Measurements from ENCODE around the gene CCDC107. TPM values are rescaled to one million over a fixed set of nuclear protein-coding genes. Genes with fewer than 3 reads are reported as not detected.
A peak's percentile ranks its signal among the peaks of the same experiment; 100 is the strongest.

The CCDC107 gene
- total RNA-seq, 2 experiments from 2014 or later, result 11.4 to 20.3 TPM

GRCh38 chr9:35680331-35681105, 22.4 kb downstream of the CCDC107 start:
- peak; percentile 85 for DNase-seq (ENCODE audit: low spot score)
- ChIA-PET POLR2A (interaction anchor here (0.6 to 2.2 kb wide), 9 partner anchors 9 to 908 kb away, joined by 3 to 13 read pairs (median 5); partner anchors contain the start of genes ARHGEF39 and TPM2), CTCF (ENCODE audit: unreplicated experiment) (interaction anchor here (0.9 to 1.0 kb wide), 3 partner anchors 11 to 61 kb away, joined by 3 to 5 read pairs (median 4); partner anchors contain the start of gene ARHGEF39)
- TF ChIP-seq, protein P1, sequence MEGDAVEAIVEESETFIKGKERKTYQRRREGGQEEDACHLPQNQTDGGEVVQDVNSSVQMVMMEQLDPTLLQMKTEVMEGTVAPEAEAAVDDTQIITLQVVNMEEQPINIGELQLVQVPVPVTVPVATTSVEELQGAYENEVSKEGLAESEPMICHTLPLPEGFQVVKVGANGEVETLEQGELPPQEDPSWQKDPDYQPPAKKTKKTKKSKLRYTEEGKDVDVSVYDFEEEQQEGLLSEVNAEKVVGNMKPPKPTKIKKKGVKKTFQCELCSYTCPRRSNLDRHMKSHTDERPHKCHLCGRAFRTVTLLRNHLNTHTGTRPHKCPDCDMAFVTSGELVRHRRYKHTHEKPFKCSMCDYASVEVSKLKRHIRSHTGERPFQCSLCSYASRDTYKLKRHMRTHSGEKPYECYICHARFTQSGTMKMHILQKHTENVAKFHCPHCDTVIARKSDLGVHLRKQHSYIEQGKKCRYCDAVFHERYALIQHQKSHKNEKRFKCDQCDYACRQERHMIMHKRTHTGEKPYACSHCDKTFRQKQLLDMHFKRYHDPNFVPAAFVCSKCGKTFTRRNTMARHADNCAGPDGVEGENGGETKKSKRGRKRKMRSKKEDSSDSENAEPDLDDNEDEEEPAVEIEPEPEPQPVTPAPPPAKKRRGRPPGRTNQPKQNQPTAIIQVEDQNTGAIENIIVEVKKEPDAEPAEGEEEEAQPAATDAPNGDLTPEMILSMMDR (conservative IDR thresholded peaks at IDR 0.05; ENCODE audit: low read length), result no peak
- TF ChIP-seq EZH2phosphoT487 (IDR thresholded peaks at IDR 0.05; ENCODE audit: borderline replicate concordance, low read depth, low read length), result no peak
- no TSS peak for BruUV-seq (replicated peaks)
- H3K79me2 ChIP-seq (ENCODE audit: insufficient read depth, low read depth, low read length), result no peaks in the 10 kb centered on the region
- no peaks in the 10 kb centered on the region for H4K20me1 ChIP-seq (ENCODE audit: insufficient read depth, low read length)
- no peaks in the 10 kb centered on the region for H3K36me3 ChIP-seq (ENCODE audit: insufficient read depth, low read length)
- H3K9me3 ChIP-seq (ENCODE audit: low read length), result no peaks in the 10 kb centered on the region
- intact Hi-C loops (cut with micrococcal nuclease; ENCODE audit: unreplicated experiment), result no loop called here
- peaks cover 30% of the 10 kb centered on the region for H3K4me1 ChIP-seq (ENCODE audit: insufficient read depth, low read length, poor library complexity, severe bottlenecking)
- H3K9me2 ChIP-seq (ENCODE audit: insufficient read depth, low read length), result no peaks in the 10 kb centered on the region
- peak overlapping the region; percentile 26 for H3K4me3 ChIP-seq (ENCODE audit: low read depth, low read length, poor library complexity, severe bottlenecking)
- H3K27ac ChIP-seq (ENCODE audit: low read depth, low read length, poor library complexity, severe bottlenecking), result peak overlapping the region; percentile 13
- H3K4me2 ChIP-seq (ENCODE audit: low read length), result peak overlapping the region; percentile 55
- H2AFZ ChIP-seq (ENCODE audit: low read length), result peak overlapping the region; percentile 24

DNA sequence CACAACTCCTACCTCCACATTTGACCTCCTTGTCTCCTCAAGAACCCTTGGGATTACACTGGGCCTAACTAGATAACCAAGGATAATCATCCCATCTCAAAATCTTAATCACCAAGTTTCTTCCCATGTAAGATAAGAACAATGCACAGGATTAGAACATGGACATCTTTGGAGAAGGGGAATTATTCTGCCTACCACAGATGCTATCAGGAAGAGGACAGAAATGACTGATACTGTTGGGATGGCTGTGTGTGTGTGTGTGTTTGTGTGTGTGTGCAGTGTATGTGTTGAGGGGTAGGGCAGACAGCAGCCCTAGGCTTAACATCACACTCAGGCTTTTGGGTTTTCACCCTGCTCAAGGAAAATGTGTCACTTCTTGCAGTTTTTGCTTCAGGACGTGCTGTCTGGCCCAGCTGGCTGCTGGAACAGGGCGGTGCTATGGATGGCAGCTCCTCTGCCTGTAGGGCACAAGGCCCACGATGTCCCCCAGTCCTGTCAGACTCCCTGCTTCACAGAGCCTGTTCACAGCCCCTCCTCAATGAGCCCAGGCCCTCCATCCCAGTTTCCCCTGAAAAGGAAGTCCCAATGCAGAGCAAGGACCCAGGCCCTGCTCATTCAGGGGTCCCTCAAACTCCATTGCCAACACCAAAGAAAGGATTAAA, 23.4 kb downstream of the CCDC107 start:
- BruUV-seq (replicated peaks), result no TSS peak
- Histone ChIP-seq H3K9me3 (ENCODE audit: low read length) (no peaks in the 10 kb centered on the region), H2AFZ (ENCODE audit: low read length) (no peak overlapping the region), H3K4me1 (ENCODE audit: insufficient read depth, low read length, poor library complexity, severe bottlenecking) (peaks cover 35% of the 10 kb centered on the region), H3K9me2 (ENCODE audit: insufficient read depth, low read length) (no peaks in the 10 kb centered on the region), H4K20me1 (ENCODE audit: insufficient read depth, low read length) (no peaks in the 10 kb centered on the region), H3K79me2 (ENCODE audit: insufficient read depth, low read depth, low read length) (no peaks in the 10 kb centered on the region), H3K4me2 (ENCODE audit: low read length) (peak overlapping the region; percentile 55), H3K36me3 (ENCODE audit: insufficient read depth, low read length) (no peaks in the 10 kb centered on the region), H3K27ac (ENCODE audit: low read depth, low read length, poor library complexity, severe bottlenecking) (no peak overlapping the region), H3K4me3 (ENCODE audit: low read depth, low read length, poor library complexity, severe bottlenecking) (no peak overlapping the region)
- ChIA-PET CTCF (ENCODE audit: unreplicated experiment) (interaction anchor here (0.9 to 1.0 kb wide), 3 partner anchors 12 to 62 kb away, joined by 3 to 5 read pairs (median 4); partner anchors contain the start of gene ARHGEF39), POLR2A (interaction anchor here (1.0 to 2.2 kb wide), 6 partner anchors 9 to 47 kb away, joined by 3 to 12 read pairs (median 6); partner anchors contain the start of gene TPM2)
- intact Hi-C loops (cut with micrococcal nuclease; ENCODE audit: unreplicated experiment), result no loop called here
- DNase-seq (ENCODE audit: low spot score), result no peak
- TF ChIP-seq EZH2phosphoT487 (IDR thresholded peaks at IDR 0.05; ENCODE audit: borderline replicate concordance, low read depth, low read length), result no peak
- TF ChIP-seq, protein P1 (conservative IDR thresholded peaks at IDR 0.05; ENCODE audit: low read length), result no peak

Measured in OCI-LY7 (cell line).